Mesendoderm (in vitro differentiated cells): ENCODE results near the gene MLEC.

Experiments
- DNase-seq: peaks from one replicate; pipeline ENCODE4 v3.0.0; 2013
- H2AK5ac ChIP-seq: 2 replicates; pipeline ENCODE4 v1.6.1; 2013; ENCODE audit warnings: low read length, inconsistent platforms
- H2BK120ac ChIP-seq: 2 replicates; pipeline ENCODE4 v1.6.1; 2013; ENCODE audit warnings: low read depth, mild to moderate bottlenecking, low read length, moderate library complexity, mixed read lengths
- H2BK15ac ChIP-seq: replicated peaks from 2 replicates; pipeline ENCODE4 v1.6.1; 2013; ENCODE audit warnings: low read depth, mild to moderate bottlenecking, moderate library complexity
- H2BK5ac ChIP-seq: 2 replicates; pipeline ENCODE4 v1.6.1; 2013; ENCODE audit warnings: low read length, inconsistent platforms
- H3K18ac ChIP-seq: 2 replicates; pipeline ENCODE4 v1.6.1; 2013; ENCODE audit warnings: mild to moderate bottlenecking, low read length, mixed read lengths
- H3K23ac ChIP-seq: one replicate; pipeline ENCODE4 v1.6.1; 2013; ENCODE audit warnings: low read length
- H3K27ac ChIP-seq: 2 replicates; pipeline ENCODE4 v1.5.1; 2013; ENCODE audit warnings: low read depth, mild to moderate bottlenecking, inconsistent platforms, low read length, moderate library complexity
- H3K27me3 ChIP-seq: 2 replicates; pipeline ENCODE4 v1.6.1; 2013; ENCODE audit warnings: low read length, control low read depth, mild to moderate bottlenecking, inconsistent platforms; ENCODE audit not compliant: insufficient read depth, poor library complexity
- H3K36me3 ChIP-seq: 2 replicates; pipeline ENCODE4 v1.6.1; 2013; ENCODE audit warnings: low read length, inconsistent platforms; ENCODE audit not compliant: control insufficient read depth, insufficient read depth
- H3K4ac ChIP-seq: one replicate; pipeline ENCODE4 v1.6.1; 2013; ENCODE audit warnings: low read depth, mild to moderate bottlenecking, low read length, moderate library complexity
- H3K4me1 ChIP-seq: 2 replicates; pipeline ENCODE4 v1.6.1; 2013; ENCODE audit warnings: low read depth, low read length, inconsistent platforms; ENCODE audit not compliant: control insufficient read depth
- H3K4me2 ChIP-seq: 2 replicates; pipeline ENCODE4 v1.6.1; 2013; ENCODE audit warnings: low read length
- H3K4me3 ChIP-seq: 2 replicates; pipeline ENCODE4 v1.5.1; 2013; ENCODE audit warnings: mild to moderate bottlenecking, low read length
- H3K56ac ChIP-seq: one replicate; pipeline ENCODE4 v1.6.1; 2013; ENCODE audit warnings: low read length
- H3K79me1 ChIP-seq: 2 replicates; pipeline ENCODE4 v1.6.1; 2013; ENCODE audit warnings: low read length, inconsistent platforms
- H3K79me2 ChIP-seq: 2 replicates; pipeline ENCODE4 v1.6.1; 2013; ENCODE audit warnings: mild to moderate bottlenecking, low read length; ENCODE audit not compliant: control insufficient read depth, insufficient read depth
- H3K9ac ChIP-seq: 2 replicates; pipeline ENCODE4 v1.6.1; 2013; ENCODE audit warnings: low read length, inconsistent platforms
- H4K5ac ChIP-seq: one replicate; pipeline ENCODE4 v1.6.1; 2013; ENCODE audit warnings: low read length
- H4K8ac ChIP-seq: one replicate; pipeline ENCODE4 v1.6.1; 2013; ENCODE audit warnings: low read depth, mild to moderate bottlenecking, control low read depth, low read length, moderate library complexity
- WGBS: extraction: QIAGEN DNeasy Blood & Tissue Kit; methylation state at CpG from one replicate; pipeline ENCODE4 v1.1.7; 2013; ENCODE audit warnings: low lambda C conversion rate, missing lambda C conversion rate; ENCODE audit not compliant: insufficient coverage; ENCODE audit errors: extremely low coverage; 5-methylcytosine and 5-hydroxymethylcytosine counted together

MLEC gene

GRCh38 chr12:120698665-120699064 lies 11.7 kb downstream of the MLEC start:
- no peak overlapping the region for H3K9ac ChIP-seq
- no peak overlapping the region for H2BK5ac ChIP-seq
- H3K79me2 ChIP-seq: peaks cover 2% of the 10 kb centered on the region
- no peak overlapping the region for H3K4me3 ChIP-seq
- no CpG with 5 or more reads among the region's 3 CpGs for WGBS
- H4K8ac ChIP-seq: no peak overlapping the region
- no peak for DNase-seq
- peaks cover 26% of the 10 kb centered on the region for H3K36me3 ChIP-seq
- H3K4ac ChIP-seq: no peak overlapping the region
- H3K4me1 ChIP-seq: no peaks in the 10 kb centered on the region
- H3K56ac ChIP-seq: no peak overlapping the region
- no peak overlapping the region for H3K4me2 ChIP-seq
- H3K18ac ChIP-seq: no peak overlapping the region
- no peaks in the 10 kb centered on the region for H3K27me3 ChIP-seq
- H3K23ac ChIP-seq: no peak overlapping the region
- peaks cover 6% of the 10 kb centered on the region for H3K79me1 ChIP-seq
- H4K5ac ChIP-seq: no peak overlapping the region
- no peak overlapping the region for H2AK5ac ChIP-seq
- H2BK120ac ChIP-seq: no peak overlapping the region
- H3K27ac ChIP-seq: no peak overlapping the region
- no peak overlapping the region for H2BK15ac ChIP-seq

GRCh38 chr12:120699553-120699952 lies 12.6 kb downstream of the MLEC start:
- peaks cover 20% of the 10 kb centered on the region for H3K36me3 ChIP-seq
- no CpG with 5 or more reads among the region's 7 CpGs for WGBS

GRCh38 chr12:120700886-120701285 lies 13.9 kb downstream of the MLEC start:
- Histone ChIP-seq H3K79me2 (no peaks in the 10 kb centered on the region), H3K4ac (no peak overlapping the region), H2AK5ac (no peak overlapping the region), H2BK120ac (no peak overlapping the region), H3K18ac (no peak overlapping the region), H4K8ac (no peak overlapping the region), H3K27me3 (no peaks in the 10 kb centered on the region), H3K79me1 (no peaks in the 10 kb centered on the region), H3K36me3 (peaks cover 17% of the 10 kb centered on the region), H2BK5ac (no peak overlapping the region), H3K4me3 (no peak overlapping the region), H3K9ac (no peak overlapping the region), H3K4me2 (no peak overlapping the region), H3K4me1 (no peaks in the 10 kb centered on the region), H3K23ac (no peak overlapping the region), H3K56ac (no peak overlapping the region), H3K27ac (no peak overlapping the region), H4K5ac (no peak overlapping the region), H2BK15ac (no peak overlapping the region)
- DNase-seq: no peak
- no CpG with 5 or more reads among the region's 5 CpGs for WGBS

More at GRCh38 chr12:120699553-120699952, 12.6 kb downstream of the MLEC start:
- DNase-seq: no peak
- Histone ChIP-seq H3K79me2 (no peaks in the 10 kb centered on the region), H3K4me2 (no peak overlapping the region), H3K4ac (no peak overlapping the region), H3K4me3 (no peak overlapping the region), H3K9ac (no peak overlapping the region), H3K79me1 (peaks cover 1% of the 10 kb centered on the region), H2AK5ac (no peak overlapping the region), H3K18ac (no peak overlapping the region), H3K56ac (no peak overlapping the region), H4K5ac (no peak overlapping the region), H2BK15ac (no peak overlapping the region), H3K23ac (no peak overlapping the region), H3K27me3 (no peaks in the 10 kb centered on the region), H3K4me1 (no peaks in the 10 kb centered on the region), H2BK5ac (no peak overlapping the region), H3K27ac (no peak overlapping the region), H4K8ac (no peak overlapping the region), H2BK120ac (no peak overlapping the region)

GRCh38 chr12:120702637-120703036 lies 15.7 kb downstream of the MLEC start:
- no peak overlapping the region for H4K8ac ChIP-seq
- no peak overlapping the region for H4K5ac ChIP-seq
- H2AK5ac ChIP-seq: no peak overlapping the region
- no peak overlapping the region for H2BK120ac ChIP-seq
- H3K79me2 ChIP-seq: no peaks in the 10 kb centered on the region
- no peak overlapping the region for H2BK15ac ChIP-seq
- no peaks in the 10 kb centered on the region for H3K4me1 ChIP-seq
- H3K27me3 ChIP-seq: no peaks in the 10 kb centered on the region
- no peak overlapping the region for H3K9ac ChIP-seq
- no CpG with 5 or more reads among the region's 1 CpG for WGBS
- H3K18ac ChIP-seq: no peak overlapping the region
- H3K79me1 ChIP-seq: no peaks in the 10 kb centered on the region
- DNase-seq: no peak
- peaks cover 12% of the 10 kb centered on the region for H3K36me3 ChIP-seq
- no peak overlapping the region for H3K4me2 ChIP-seq
- H3K4me3 ChIP-seq: no peak overlapping the region
- H3K4ac ChIP-seq: no peak overlapping the region
- H3K23ac ChIP-seq: no peak overlapping the region
- H2BK5ac ChIP-seq: no peak overlapping the region
- no peak overlapping the region for H3K27ac ChIP-seq
- H3K56ac ChIP-seq: no peak overlapping the region

- Histone ChIP-seq H3K36me3 (peaks cover 12% of the 10 kb centered on the region), H3K27ac (no peak overlapping the region), H3K4ac (no peak overlapping the region), H2BK15ac (no peak overlapping the region), H3K9ac (no peak overlapping the region), H3K79me1 (no peaks in the 10 kb centered on the region), H3K79me2 (no peaks in the 10 kb centered on the region), H3K27me3 (no peaks in the 10 kb centered on the region), H2AK5ac (no peak overlapping the region), H3K4me2 (no peak overlapping the region), H3K4me1 (no peaks in the 10 kb centered on the region), H3K18ac (no peak overlapping the region), H3K4me3 (no peak overlapping the region), H2BK5ac (no peak overlapping the region), H2BK120ac (no peak overlapping the region), H4K5ac (no peak overlapping the region), H3K23ac (no peak overlapping the region), H3K56ac (no peak overlapping the region), H4K8ac (no peak overlapping the region)
- no CpG with 5 or more reads among the region's 11 CpGs for whole genome bisulfite sequencing
- DNase-seq: no peak
Measured at GRCh38 chr12:120703311-120703942, 16.5 kb downstream of the MLEC start.

DNA sequence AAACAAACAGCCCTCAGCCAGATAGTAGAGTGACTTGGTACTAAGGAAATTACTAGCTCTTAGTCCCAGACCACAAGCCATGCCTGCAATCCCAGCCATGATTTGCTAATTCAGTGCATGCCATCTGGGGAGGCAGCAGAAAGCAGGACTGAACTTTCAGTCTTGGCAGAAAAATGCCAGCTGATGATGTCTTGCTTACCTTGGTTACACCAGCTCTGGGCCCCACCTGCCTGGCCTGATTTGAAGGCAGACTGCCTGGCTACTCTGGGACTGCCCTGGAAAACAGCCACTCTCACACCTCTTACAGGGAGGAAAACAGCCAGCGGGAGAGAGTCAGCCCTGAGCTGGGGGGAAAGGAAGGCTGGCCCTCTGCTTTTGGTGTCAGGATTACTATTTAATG lies 18.7 kb downstream of the MLEC start:
- H3K4me2 ChIP-seq: no peak overlapping the region
- WGBS: no CpG with 5 or more reads among the region's 1 CpG

More for the DNA sequence above, 18.7 kb downstream of the MLEC start:
- Histone ChIP-seq H3K27ac (no peak overlapping the region), H4K8ac (no peak overlapping the region), H2AK5ac (no peak overlapping the region), H3K79me2 (no peaks in the 10 kb centered on the region), H3K4ac (no peak overlapping the region), H4K5ac (no peak overlapping the region), H2BK120ac (no peak overlapping the region), H3K4me1 (no peaks in the 10 kb centered on the region), H3K4me3 (no peak overlapping the region), H3K9ac (no peak overlapping the region), H3K18ac (no peak overlapping the region), H3K56ac (no peak overlapping the region), H3K36me3 (peaks cover 10% of the 10 kb centered on the region), H3K79me1 (no peaks in the 10 kb centered on the region), H3K27me3 (no peaks in the 10 kb centered on the region), H2BK15ac (no peak overlapping the region), H2BK5ac (no peak overlapping the region), H3K23ac (no peak overlapping the region)
- no peak for DNase-seq
